Measurements from ENCODE around the gene FAM234A. TPM values are rescaled to one million over a fixed set of nuclear protein-coding genes. Genes with fewer than 3 reads are reported as not detected.

Gene FAM234A
- total RNA-seq, 1 donor from 2014 or later: 171 TPM

- Mint-ChIP-seq H3K27ac (ENCODE audit: unreplicated experiment) (no peak overlapping the region), H3K27me3 (ENCODE audit: unreplicated experiment) (no peaks in the 10 kb centered on the region), H3K4me3 (ENCODE audit: unreplicated experiment) (no peak overlapping the region), H3K4me1 (ENCODE audit: unreplicated experiment) (peaks cover 2% of the 10 kb centered on the region), H3K9me3 (ENCODE audit: unreplicated experiment) (no peaks in the 10 kb centered on the region), H3K36me3 (ENCODE audit: unreplicated experiment) (peaks cover 20% of the 10 kb centered on the region)
- DNase-seq (ENCODE audit: extremely low spot score, unreplicated experiment): no peak
- TF ChIP-seq CTCF (IDR thresholded peaks at IDR 0.05): no peak
Observed at GRCh38 chr16:261031-261691, 26.5 kb downstream of the FAM234A start.

- no peaks in the 10 kb centered on the region for H3K27me3 Mint-ChIP-seq (ENCODE audit: unreplicated experiment)
- no peak for TF ChIP-seq CTCF (IDR thresholded peaks at IDR 0.05)
- DNase-seq (ENCODE audit: extremely low spot score, unreplicated experiment): peak; percentile 83
- H3K4me1 Mint-ChIP-seq (ENCODE audit: unreplicated experiment): peaks cover 2% of the 10 kb centered on the region
- no peaks in the 10 kb centered on the region for H3K9me3 Mint-ChIP-seq (ENCODE audit: unreplicated experiment)
- H3K27ac Mint-ChIP-seq (ENCODE audit: unreplicated experiment): no peak overlapping the region
- peaks cover 20% of the 10 kb centered on the region for H3K36me3 Mint-ChIP-seq (ENCODE audit: unreplicated experiment)
- H3K4me3 Mint-ChIP-seq (ENCODE audit: unreplicated experiment): no peak overlapping the region
Observed at GRCh38 chr16:262121-262745, 27.6 kb downstream of the FAM234A start.

- no peaks in the 10 kb centered on the region for H3K27me3 Mint-ChIP-seq (ENCODE audit: unreplicated experiment)
- TF ChIP-seq CTCF (IDR thresholded peaks at IDR 0.05): no peak
- peaks cover 2% of the 10 kb centered on the region for H3K4me1 Mint-ChIP-seq (ENCODE audit: unreplicated experiment)
- H3K36me3 Mint-ChIP-seq (ENCODE audit: unreplicated experiment): peaks cover 20% of the 10 kb centered on the region
- H3K4me3 Mint-ChIP-seq (ENCODE audit: unreplicated experiment): no peak overlapping the region
- H3K27ac Mint-ChIP-seq (ENCODE audit: unreplicated experiment): no peak overlapping the region
- no peaks in the 10 kb centered on the region for H3K9me3 Mint-ChIP-seq (ENCODE audit: unreplicated experiment)
- no peak for DNase-seq (ENCODE audit: extremely low spot score, unreplicated experiment)
Observed at GRCh38 chr16:263182-263774, 28.7 kb downstream of the FAM234A start.

- Mint-ChIP-seq H3K36me3 (ENCODE audit: unreplicated experiment) (peaks cover 20% of the 10 kb centered on the region), H3K27me3 (ENCODE audit: unreplicated experiment) (no peaks in the 10 kb centered on the region), H3K27ac (ENCODE audit: unreplicated experiment) (no peak overlapping the region), H3K9me3 (ENCODE audit: unreplicated experiment) (no peaks in the 10 kb centered on the region), H3K4me1 (ENCODE audit: unreplicated experiment) (peaks cover 2% of the 10 kb centered on the region), H3K4me3 (ENCODE audit: unreplicated experiment) (no peak overlapping the region)
- no peak for DNase-seq (ENCODE audit: extremely low spot score, unreplicated experiment)
- no peak for TF ChIP-seq CTCF (IDR thresholded peaks at IDR 0.05)
Observed at GRCh38 chr16:263944-264343, 29.3 kb downstream of the FAM234A start.

- Mint-ChIP-seq H3K27me3 (ENCODE audit: unreplicated experiment) (no peaks in the 10 kb centered on the region), H3K4me3 (ENCODE audit: unreplicated experiment) (no peak overlapping the region), H3K9me3 (ENCODE audit: unreplicated experiment) (no peaks in the 10 kb centered on the region), H3K27ac (ENCODE audit: unreplicated experiment) (no peak overlapping the region), H3K4me1 (ENCODE audit: unreplicated experiment) (peaks cover 2% of the 10 kb centered on the region), H3K36me3 (ENCODE audit: unreplicated experiment) (peaks cover 14% of the 10 kb centered on the region)
- no peak for TF ChIP-seq CTCF (IDR thresholded peaks at IDR 0.05)
- peak; percentile 85 for DNase-seq (ENCODE audit: extremely low spot score, unreplicated experiment)
Observed at GRCh38 chr16:264440-264951, 29.9 kb downstream of the FAM234A start.
